ENCODE results near the gene GIMAP2.

The GIMAP2 gene

GRCh38 chr7:150734254-150734653, 48.7 kb downstream of the GIMAP2 start:
- no peak for DNase-seq

- DNase-seq = no peak
Observed at GRCh38 chr7:150735596-150736358, 50.3 kb downstream of the GIMAP2 start.

- DNase-seq = no peak
Observed at GRCh38 chr7:150736864-150737263, 51.4 kb downstream of the GIMAP2 start.

GRCh38 chr7:150737265-150738055, 52.0 kb downstream of the GIMAP2 start, which contains the start of gene GIMAP5:
TSS of gene GIMAP5 (plus strand) at chr7:150737418. CDS start at chr7:150740885, 3,467 bp downstream.
- DNase-seq = no peak

GRCh38 chr7:150738092-150738491, 52.6 kb downstream of the GIMAP2 start:
- DNase-seq = no peak

- DNase-seq = no peak
Observed at GRCh38 chr7:150738591-150739001, 53.1 kb downstream of the GIMAP2 start.

GRCh38 chr7:150739033-150739432, 53.5 kb downstream of the GIMAP2 start:
- DNase-seq = no peak

GRCh38 chr7:150740053-150740452, 54.5 kb downstream of the GIMAP2 start:
- no peak for DNase-seq

GRCh38 chr7:150742286-150742968, 56.9 kb downstream of the GIMAP2 start:
- no peak for DNase-seq

Measured in NCI-H748 treated with DMSO at 0.1 percent for 48 hours (cell line).